Endodermal cell (in vitro differentiated cells): ENCODE results near the gene NFIC. TPM values are rescaled to one million over a fixed set of nuclear protein-coding genes. Genes with fewer than 3 reads are reported as not detected.

Source experiments
- DNase-seq: peaks from one replicate; pipeline ENCODE4 v3.0.0-alpha.2; 2017
- H3K27ac ChIP-seq: 2 replicates; pipeline ENCODE4 v1.5.1; 2013; ENCODE audit warnings: mild to moderate bottlenecking, low read depth, low read length, moderate library complexity
- H3K27me3 ChIP-seq: 2 replicates; pipeline ENCODE4 v1.6.1; 2013; ENCODE audit warnings: mild to moderate bottlenecking, low read length, moderate library complexity; ENCODE audit not compliant: insufficient read depth, control insufficient read depth, poor library complexity, severe bottlenecking
- H3K36me3 ChIP-seq: 2 replicates; pipeline ENCODE4 v1.7.0; 2013; ENCODE audit warnings: mild to moderate bottlenecking, low read length, moderate library complexity; ENCODE audit not compliant: control insufficient read depth, insufficient read depth
- H3K4me1 ChIP-seq: one replicate; pipeline ENCODE4 v1.7.0; 2013; ENCODE audit warnings: low read length; ENCODE audit not compliant: control insufficient read depth, insufficient read depth
- H3K4me3 ChIP-seq: 2 replicates; pipeline ENCODE4 v1.5.1; 2013; ENCODE audit warnings: mild to moderate bottlenecking, low read length, moderate library complexity
- H3K9ac ChIP-seq: 2 replicates; pipeline ENCODE4 v1.6.1; 2013; ENCODE audit warnings: mild to moderate bottlenecking, low read length, moderate library complexity; ENCODE audit not compliant: poor library complexity, severe bottlenecking; ENCODE audit errors: extremely low read depth
- H3K9me3 ChIP-seq: 2 replicates; pipeline ENCODE4 v1.6.1; 2013; ENCODE audit warnings: mild to moderate bottlenecking, low read length, moderate library complexity; ENCODE audit not compliant: control insufficient read depth
- H3K27ac Mint-ChIP-seq: 2 replicates; pipeline ENCODE4 v1.8.0; 2020; ENCODE audit warnings: mixed read lengths
- H3K27me3 Mint-ChIP-seq: 2 replicates; pipeline ENCODE4 v1.8.0; 2021; ENCODE audit warnings: mild to moderate bottlenecking, mixed read lengths; ENCODE audit not compliant: insufficient read depth
- H3K36me3 Mint-ChIP-seq: 2 replicates; pipeline ENCODE4 v1.8.0; 2020; ENCODE audit warnings: low read depth, mixed read lengths
- H3K4me1 Mint-ChIP-seq: 2 replicates; pipeline ENCODE4 v1.8.0; 2020; ENCODE audit warnings: mixed read lengths
- H3K4me3 Mint-ChIP-seq: 2 replicates; pipeline ENCODE4 v1.8.0; 2020; ENCODE audit warnings: mild to moderate bottlenecking, moderate library complexity, mixed read lengths
- H3K9me3 Mint-ChIP-seq: 2 replicates; pipeline ENCODE4 v1.8.0; 2020; ENCODE audit warnings: mild to moderate bottlenecking, mixed read lengths
- WGBS, 2 experiments: methylation state at CpG; one replicate each; pipeline versions ENCODE4 v1.1.5 to v1.1.7; 2013; ENCODE audit warnings: missing lambda C conversion rate in 2 of 2, mixed read lengths in 1 of 2; ENCODE audit not compliant: insufficient coverage in 1 of 2, insufficient read length in 1 of 2; 5-methylcytosine and 5-hydroxymethylcytosine counted together
- total RNA-seq, 2 donors: library from RNA; stranded (reverse); fragmentation: NEBNext Ultra II Directional in 1 of 2; extraction: Animal tissue kit (Norgen Biotek cat#: 25700) in 1 of 2; gene quantifications; 2 replicates in 1 of 2; 3 replicates in 1 of 2; pipeline ENCODE4 v1.2.1, GENCODE V29; 2021
- TF ChIP-seq, protein P1 (sequence below): fragments of 200-600 bp; sonication (generic); conservative IDR thresholded peaks from 2 replicates; pipeline ENCODE4 v1.5.0; 2021; ENCODE audit warnings: antibody characterized with exemption, mild to moderate bottlenecking

Gene NFIC
- total RNA-seq, 2 donors from 2014 or later: 5.2 to 6.6 TPM

DNA sequence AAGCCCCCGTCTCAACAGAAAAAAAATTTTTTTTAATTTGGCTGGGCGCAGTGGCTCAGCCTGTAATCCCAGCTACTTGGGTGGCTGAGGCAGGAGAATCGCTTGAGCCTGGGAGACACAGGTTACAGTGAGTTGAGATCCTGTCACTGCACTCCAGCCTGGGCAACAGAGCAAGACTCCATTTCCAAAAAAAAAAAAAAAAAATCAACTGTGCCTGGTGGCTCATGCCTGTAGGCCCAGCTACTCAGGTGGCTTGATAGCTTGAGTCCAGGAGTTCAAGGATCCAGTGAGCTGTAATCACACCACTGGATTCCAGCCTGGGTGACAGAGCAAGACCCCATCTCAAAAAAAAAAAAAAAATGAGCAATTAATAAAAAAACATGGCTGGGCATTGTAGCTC is 135.4 kb downstream of the NFIC start:
- 93 to 100% methylated on average over 3 of the region's 3 CpGs for WGBS, 2 experiments
- DNase-seq: no peak

DNA sequence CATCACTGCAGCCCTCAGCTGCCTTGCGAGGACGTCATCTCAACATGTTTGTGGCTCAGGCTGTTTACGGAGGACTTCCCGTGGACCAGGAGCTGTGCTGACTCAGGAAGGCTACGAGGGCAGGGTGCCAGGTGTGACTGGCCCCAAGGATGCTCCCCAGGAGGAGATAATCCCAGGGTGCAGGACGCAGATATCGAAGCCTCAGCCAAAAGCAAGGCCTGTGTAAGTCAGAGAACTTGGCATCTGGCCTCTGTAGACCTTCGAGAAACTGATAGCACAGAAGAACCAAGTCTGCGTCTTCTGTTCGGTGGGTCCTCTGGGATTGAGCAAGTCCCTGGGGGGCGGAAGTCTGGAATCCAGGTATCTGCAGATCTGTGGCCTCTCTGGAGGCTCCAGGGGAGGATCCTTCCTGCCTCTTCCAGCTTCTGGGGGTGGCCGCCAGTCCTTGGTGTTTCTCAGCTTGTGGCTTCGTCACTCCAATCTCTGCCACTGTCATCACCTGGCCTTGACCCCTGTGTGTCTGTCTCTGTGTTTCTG is 136.7 kb downstream of the NFIC start:
- Mint-ChIP-seq H3K4me1 (peaks cover 13% of the 10 kb centered on the region), H3K36me3 (peaks cover under 1% of the 10 kb centered on the region), H3K4me3 (no peak overlapping the region), H3K9me3 (no peaks in the 10 kb centered on the region), H3K27me3 (no peaks in the 10 kb centered on the region), H3K27ac (no peak overlapping the region)
- 95 to 98% methylated on average over 12 to 13 of the region's 13 CpGs for WGBS, 2 experiments
- Histone ChIP-seq H3K4me1 (no peaks in the 10 kb centered on the region), H3K9ac (no peak overlapping the region), H3K9me3 (no peaks in the 10 kb centered on the region), H3K27ac (no peak overlapping the region), H3K27me3 (no peaks in the 10 kb centered on the region), H3K36me3 (no peaks in the 10 kb centered on the region), H3K4me3 (no peak overlapping the region)
- TF ChIP-seq, protein P1, sequence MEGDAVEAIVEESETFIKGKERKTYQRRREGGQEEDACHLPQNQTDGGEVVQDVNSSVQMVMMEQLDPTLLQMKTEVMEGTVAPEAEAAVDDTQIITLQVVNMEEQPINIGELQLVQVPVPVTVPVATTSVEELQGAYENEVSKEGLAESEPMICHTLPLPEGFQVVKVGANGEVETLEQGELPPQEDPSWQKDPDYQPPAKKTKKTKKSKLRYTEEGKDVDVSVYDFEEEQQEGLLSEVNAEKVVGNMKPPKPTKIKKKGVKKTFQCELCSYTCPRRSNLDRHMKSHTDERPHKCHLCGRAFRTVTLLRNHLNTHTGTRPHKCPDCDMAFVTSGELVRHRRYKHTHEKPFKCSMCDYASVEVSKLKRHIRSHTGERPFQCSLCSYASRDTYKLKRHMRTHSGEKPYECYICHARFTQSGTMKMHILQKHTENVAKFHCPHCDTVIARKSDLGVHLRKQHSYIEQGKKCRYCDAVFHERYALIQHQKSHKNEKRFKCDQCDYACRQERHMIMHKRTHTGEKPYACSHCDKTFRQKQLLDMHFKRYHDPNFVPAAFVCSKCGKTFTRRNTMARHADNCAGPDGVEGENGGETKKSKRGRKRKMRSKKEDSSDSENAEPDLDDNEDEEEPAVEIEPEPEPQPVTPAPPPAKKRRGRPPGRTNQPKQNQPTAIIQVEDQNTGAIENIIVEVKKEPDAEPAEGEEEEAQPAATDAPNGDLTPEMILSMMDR: no peak
- no peak for DNase-seq

More for the DNA sequence above, 135.4 kb downstream of the NFIC start:
- TF ChIP-seq, protein P1: no peak
- no peak overlapping the region for H3K27ac Mint-ChIP-seq
- H3K27me3 Mint-ChIP-seq: no peaks in the 10 kb centered on the region
- Histone ChIP-seq H3K4me1 (no peaks in the 10 kb centered on the region), H3K9ac (no peak overlapping the region), H3K27me3 (no peaks in the 10 kb centered on the region), H3K9me3 (no peaks in the 10 kb centered on the region), H3K36me3 (peaks cover 5% of the 10 kb centered on the region), H3K27ac (no peak overlapping the region), H3K4me3 (no peak overlapping the region)
- H3K4me3 Mint-ChIP-seq: no peak overlapping the region
- H3K9me3 Mint-ChIP-seq: no peaks in the 10 kb centered on the region
- peaks cover 5% of the 10 kb centered on the region for H3K4me1 Mint-ChIP-seq
- H3K36me3 Mint-ChIP-seq: peaks cover 13% of the 10 kb centered on the region

DNA sequence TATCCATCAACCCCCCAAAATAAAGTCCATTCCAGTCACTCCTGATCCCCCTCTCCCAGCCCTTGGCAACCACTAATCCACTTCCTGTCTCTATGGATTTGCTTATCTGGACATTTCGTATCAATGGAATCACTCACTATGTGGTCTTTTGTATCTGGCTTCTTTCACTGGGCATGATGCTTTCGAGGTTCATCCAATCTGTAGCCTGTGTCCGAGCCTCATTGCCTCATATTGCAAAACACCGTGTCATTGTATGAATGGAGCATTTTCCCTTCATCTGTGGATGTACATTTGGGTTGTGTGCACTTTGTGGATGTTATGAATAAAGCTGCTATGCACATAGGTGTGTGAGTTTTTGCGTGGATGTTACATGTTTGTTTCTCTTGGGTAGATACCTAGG is 138.4 kb downstream of the NFIC start:
- Histone ChIP-seq H3K27ac (no peak overlapping the region), H3K4me3 (no peak overlapping the region), H3K9me3 (no peaks in the 10 kb centered on the region), H3K27me3 (no peaks in the 10 kb centered on the region), H3K4me1 (no peaks in the 10 kb centered on the region), H3K36me3 (peaks cover 13% of the 10 kb centered on the region), H3K9ac (no peak overlapping the region)
- peak overlapping the region; percentile 23 for H3K27ac Mint-ChIP-seq
- H3K4me3 Mint-ChIP-seq: peak overlapping the region; percentile 88
- H3K4me1 Mint-ChIP-seq: peaks cover 13% of the 10 kb centered on the region
- H3K36me3 Mint-ChIP-seq: peaks cover 7% of the 10 kb centered on the region
- 92 to 94% methylated on average over 4 to 5 of the region's 5 CpGs for WGBS, 2 experiments
- H3K27me3 Mint-ChIP-seq: no peaks in the 10 kb centered on the region
- H3K9me3 Mint-ChIP-seq: no peaks in the 10 kb centered on the region
- no peak for DNase-seq
- TF ChIP-seq, protein P1: no peak
